Activated CD4-positive, alpha-beta T cell treated with anti-CD3 and anti-CD28 coated beads, Interleukin-2, amount 50 U/mL, for 24 hours (primary cell): ENCODE data around the gene LENG9.
"Not testable (repeated sequence)": the region's sequence is repeated elsewhere in the genome, so short reads cannot be mapped to it uniquely, and the experiment has no call there.

Source experiments
- DNase-seq, 2 donors: peaks; one replicate each; pipeline ENCODE4 v3.0.0-alpha.2; 2020; ENCODE audit warnings: low read depth in 1 of 2, low spot score in 1 of 2

The LENG9 gene

DNA sequence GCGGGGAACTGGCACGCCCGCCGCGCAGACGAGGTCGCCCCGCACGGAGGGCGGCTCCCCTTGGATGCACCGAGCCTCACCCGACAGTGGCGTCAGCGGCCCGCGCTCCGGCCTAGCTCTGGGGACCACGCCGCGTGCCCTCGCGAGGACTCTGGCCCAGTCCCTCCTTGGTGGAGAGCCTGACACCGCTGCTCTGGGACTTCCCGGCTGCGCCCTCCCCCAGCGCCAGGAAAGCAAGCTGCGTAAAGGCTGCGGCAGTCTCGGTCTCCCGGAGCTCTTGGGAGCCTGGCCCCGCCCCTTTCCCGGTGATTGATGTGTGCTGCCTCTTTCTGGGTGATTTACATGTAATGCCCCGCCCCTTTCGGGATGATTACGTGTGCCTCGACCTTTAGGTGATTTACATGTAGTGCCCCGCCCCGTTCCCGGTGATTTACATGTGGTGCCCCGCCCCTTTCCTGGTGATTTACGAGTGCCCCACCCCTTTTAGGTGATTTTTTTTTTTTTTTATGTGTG is at the start of gene LENG9:
Gene LENG9 (minus strand): TSS at position 248 of the 513 bp plus-strand sequence. CDS start 252 bp downstream, outside the sequence.
- peak; percentile 89 to 95 for DNase-seq

DNA sequence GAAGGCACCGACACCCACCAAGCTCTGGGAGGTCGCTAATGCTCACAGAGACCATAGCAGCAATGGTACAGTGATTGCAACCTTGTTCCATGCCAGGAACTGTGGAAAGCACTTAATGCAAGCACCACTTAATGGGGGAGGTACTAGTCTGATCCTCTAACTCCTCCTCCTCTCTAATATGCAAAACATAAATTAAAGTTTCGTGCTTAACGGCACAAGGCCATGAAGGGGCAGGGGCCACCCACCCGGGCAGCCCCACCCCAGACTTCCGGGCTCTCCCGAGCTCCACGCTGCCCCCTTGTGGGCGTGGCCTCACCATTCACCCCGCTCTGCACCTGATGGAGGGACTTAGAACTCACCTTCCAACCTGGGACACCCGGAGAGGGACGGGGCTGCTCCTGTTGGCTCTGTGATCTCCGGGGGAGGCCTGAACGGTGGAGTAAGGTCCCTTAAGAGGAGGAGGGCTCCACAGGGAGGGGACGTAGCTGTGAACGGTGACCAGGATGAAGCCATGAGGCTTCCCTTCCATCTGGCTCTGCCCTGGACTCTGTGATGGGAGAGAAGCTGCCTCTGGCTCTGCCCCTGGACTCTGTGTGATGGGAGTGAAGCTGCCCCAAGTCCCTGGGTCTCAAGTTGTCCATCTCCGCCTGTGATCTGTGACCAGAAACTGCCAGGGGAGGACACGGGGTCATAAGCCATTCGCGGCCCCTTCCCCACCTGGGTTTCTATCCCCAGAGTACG is 45.8 kb upstream of the LENG9 start:
- DNase-seq, result not testable (repeated sequence)

DNA sequence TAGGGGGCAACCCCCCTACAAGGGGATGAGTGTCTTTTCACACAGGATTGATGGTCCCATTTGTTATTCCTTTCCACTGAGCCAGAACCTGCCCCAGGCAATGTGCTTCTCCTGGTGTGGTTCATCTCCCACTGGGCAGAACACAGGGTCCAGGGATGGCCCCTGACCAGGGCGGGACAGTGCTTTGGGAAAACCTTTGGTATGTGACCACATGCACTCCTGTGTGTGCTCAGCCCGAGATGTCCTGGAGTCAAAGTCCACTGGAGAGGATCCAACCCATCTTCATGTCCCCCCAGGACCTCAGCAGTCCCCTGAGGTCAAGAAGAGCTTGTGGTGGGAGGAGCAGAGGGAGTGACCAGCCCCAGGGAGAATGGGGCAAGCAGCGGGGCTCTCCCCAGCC is 44.9 kb upstream of the LENG9 start:
- not testable (repeated sequence) for DNase-seq

DNA sequence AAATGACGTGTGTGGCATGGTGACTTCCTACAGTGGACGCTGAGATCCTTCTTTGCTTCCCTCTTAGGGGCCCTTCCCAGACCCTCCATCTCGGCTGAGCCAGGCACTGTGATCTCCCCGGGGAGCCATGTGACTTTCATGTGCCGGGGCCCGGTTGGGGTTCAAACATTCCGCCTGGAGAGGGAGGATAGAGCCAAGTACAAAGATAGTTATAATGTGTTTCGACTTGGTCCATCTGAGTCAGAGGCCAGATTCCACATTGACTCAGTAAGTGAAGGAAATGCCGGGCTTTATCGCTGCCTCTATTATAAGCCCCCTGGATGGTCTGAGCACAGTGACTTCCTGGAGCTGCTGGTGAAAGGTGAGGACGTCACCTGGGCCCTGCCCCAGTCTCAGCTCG is 44.2 kb upstream of the LENG9 start:
- no peak for DNase-seq

DNA sequence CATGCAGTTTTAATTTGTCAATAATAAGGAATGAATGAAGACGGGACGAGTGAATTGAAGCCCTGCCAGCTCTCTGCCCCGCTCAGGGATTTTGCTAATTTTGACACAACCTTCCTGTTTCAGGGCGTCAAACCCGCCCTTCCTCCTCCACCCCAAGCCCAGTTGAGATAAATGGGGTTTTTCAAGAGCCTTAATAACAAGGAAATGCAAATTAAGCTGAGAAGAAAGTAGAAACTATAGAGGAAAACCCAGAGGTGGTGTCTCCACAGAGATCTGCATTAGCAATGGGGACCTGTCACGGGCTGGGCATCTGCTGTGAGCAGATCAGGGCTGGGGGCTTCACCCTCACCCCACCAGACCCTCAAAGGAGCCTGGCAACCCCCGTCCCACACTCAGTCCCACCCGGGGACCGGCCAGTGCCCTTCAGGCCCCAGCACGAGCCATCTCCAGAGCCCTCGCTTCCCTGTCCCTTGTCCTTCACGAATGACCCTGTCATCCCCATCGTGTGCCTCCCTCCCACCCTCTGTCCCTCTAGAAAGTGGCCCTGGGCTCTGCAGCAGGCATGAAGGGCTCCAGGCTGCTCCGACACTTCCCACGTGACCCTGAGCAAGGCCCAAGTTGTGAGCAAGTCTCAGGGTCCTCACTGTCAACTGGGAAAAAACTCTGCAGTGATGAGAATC is 43.6 kb upstream of the LENG9 start:
- DNase-seq, result not testable (repeated sequence)

DNA sequence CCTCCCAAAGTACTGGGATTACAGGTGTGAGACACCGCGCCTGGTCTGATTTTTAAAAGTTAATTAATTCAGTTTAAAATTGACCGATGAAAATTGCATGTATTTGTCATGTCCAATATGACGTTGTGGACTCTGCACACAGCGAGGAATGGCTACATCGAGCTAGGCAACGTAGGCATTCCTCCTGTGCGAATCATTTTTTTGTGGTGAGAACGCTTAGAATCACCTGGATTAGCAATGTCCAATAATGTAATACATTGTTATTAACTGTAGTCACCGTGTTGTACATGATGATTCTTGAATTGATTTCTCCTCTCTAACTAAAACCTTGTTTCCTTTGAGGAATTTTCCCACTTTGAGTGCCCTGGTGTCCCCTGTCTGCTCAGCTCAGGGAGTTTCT is 42.5 kb upstream of the LENG9 start:
- no peak for DNase-seq

DNA sequence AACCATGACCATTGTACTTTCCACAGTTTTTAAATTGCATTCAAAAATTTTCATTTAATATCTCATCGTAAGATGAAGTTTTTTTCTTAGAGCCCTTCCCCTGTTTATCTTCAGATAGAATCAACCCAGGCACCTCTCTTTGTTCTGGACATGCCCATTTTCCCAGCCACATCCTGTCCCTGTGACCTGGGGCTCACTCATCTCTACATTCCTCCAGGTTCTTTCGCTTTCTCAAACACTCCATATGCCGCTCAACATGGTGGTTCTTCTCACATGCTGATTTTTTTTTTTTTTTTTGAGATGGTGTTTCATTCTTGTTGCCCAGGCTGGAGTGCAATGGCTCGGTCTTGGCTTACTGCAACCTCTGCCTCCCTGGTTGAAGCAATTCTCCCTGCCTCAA is 42.0 kb upstream of the LENG9 start:
- DNase-seq, result not testable (repeated sequence)

DNA sequence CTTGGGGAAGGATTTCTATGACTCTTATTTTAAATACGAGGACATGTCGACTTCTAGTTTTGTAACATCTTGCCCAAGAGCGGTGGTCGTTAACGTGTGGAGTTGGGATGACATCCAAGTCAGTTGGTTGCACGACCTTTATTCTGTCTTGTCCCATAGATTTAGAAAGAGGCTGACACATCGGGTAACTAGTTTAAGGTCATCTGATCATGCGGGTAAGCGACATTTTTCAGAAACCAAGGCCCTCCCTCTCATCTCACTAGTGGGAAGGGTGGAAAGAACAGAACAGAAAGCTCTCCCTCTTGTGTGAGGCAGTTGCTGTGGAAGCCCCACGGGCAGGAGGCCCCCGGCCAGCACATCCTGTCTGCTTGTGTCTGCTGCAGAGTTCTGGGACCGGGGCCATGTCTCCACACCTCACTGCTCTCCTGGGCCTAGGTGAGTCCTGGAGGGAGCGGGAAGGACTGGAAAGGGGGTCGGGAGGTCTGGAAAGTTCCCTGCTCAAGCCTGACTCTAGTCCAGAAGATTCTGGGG is 39.0 kb upstream of the LENG9 start, which contains the start of gene LAIR2:
Gene LAIR2 (plus strand): TSS at position 314 of the 531 bp plus-strand sequence. CDS start 88 bp downstream, at position 402.
- DNase-seq, result no peak

DNA sequence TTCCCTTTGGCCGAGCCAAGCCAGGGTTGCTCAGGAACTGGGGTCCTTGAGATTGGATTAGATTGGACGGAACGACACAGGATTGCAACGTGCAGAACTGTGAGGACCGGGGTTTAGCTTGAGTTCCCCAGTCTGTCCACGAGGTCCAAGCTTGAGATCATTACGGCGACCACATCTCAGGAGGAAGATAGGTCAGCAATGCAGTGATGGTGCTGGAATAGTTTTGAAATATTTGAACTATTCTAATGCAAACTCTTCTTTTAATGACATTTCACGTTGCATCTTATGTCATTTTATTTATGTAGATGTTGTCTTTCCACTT is 34.8 kb upstream of the LENG9 start:
- DNase-seq, result not testable (repeated sequence)

DNA sequence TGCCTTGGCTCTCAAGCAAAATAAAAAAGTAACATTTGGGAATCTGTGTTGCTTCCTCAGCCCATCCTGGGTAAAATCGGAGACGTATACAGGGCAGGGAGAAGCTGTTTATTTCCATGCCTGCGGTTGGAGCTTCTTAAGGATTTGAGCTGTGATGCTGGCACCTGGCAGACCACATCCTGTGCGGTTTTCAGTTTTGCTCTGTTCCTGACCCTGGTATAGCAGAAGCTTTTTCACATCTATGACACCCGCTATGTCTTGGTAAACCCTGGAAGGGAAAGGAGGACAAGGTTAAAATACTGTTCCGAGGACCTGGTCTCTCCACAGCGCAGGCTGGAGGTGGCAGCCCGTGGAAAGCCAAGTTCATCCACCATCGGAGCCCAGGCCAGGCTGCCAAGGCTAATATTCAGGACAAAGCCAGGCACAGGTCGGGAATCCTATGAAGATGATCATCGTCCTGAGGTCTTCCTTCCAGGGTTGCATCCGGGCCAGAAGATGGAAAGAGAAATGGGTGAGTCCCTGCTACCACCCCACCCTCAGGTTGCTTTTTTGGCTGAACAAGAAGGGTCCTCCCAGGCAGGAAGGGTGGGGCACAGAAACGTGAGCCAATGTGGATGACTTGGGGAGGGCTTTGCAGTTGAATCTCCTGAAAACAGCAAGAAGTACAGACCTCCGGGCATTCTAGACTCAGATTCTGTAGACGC is 34.3 kb upstream of the LENG9 start:
- DNase-seq, result not testable (repeated sequence)

DNA sequence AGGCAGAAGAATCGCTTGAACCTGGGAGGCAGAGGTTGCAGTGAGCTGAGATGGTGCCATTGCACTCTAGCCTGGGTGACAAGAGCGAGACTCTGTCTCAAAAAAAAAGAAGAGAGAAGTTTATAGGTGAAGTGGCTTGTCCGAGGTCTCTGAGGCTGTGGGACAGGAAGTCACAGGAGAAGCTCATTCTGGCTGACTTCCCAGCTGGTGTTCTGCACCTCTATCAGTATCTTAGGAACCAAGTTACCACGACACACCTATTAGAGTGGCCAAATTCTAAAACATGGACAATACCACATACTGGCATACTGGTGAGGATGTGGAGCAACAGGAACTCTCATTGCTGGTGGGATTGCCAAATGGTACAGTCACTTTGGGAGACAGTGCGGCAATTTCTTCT is 31.7 kb upstream of the LENG9 start:
- not testable (repeated sequence) for DNase-seq

DNA sequence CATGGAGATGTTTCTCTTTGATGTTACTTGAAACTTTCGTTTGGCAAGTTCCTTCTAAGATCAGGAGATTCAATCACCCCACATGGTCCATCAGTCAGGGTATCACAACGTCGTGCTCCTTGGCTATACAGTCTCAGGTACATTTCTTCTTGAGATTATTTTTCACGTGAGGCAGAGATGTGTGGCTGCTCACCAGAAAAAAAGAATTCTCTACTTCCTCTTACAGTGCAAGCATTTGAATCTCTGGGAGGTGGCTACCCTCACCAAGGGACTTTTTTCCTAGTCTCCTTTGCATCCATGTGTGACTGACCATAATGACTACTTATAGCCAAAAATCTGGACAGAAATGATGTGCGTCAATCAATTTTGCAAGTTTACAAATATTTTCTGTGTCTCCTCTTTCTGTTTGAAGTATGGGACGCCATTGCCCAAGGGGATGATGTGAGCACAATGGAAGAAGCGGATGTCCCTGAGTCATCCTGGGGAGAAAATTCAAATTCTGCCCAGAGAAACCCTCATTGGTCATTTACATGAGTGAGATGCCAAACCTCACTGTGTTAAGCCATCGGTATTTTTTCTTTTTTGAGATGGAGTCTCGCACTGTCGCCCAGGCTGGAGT is 30.5 kb upstream of the LENG9 start:
- DNase-seq, result no peak

DNA sequence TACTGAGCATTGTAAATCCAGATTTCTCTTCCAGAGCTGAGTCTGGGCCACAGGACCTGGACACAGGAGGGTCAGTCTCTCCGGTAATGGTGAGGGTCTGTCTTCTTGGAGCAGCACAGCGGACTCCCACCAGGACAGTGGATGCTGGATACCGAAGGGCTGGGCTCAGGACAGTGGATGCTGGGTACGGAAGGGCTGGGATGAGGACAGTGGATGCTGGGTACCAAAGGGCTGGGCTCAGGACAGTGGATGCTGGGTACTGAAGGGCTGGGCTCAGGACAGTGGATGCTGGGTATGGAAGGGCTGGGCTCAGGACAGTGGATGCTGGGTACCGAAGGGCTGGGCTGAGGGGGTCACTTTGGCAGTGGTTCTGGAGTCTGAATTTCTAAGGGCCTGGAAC is 29.5 kb upstream of the LENG9 start:
- DNase-seq, result not testable (repeated sequence)

DNA sequence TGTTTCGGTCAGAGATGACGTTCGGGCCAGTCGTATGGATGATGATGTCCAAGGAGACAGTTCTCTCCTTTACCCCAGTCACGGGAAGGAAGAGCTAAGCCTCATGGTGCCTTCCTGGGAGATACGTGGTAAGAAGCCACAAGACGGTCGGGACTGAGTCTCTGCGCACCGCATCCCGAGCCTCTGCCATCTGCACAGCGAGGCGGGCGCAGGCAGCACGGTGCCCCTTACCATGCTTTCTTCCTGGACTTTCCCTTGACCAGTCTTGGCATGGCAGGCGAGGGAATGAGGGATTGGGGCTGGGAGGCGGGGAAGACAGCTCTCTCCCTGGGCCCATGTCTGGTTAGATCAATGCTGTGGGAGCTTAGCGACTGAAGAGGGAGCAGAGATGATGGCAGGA is 29.0 kb upstream of the LENG9 start:
- no peak for DNase-seq

DNA sequence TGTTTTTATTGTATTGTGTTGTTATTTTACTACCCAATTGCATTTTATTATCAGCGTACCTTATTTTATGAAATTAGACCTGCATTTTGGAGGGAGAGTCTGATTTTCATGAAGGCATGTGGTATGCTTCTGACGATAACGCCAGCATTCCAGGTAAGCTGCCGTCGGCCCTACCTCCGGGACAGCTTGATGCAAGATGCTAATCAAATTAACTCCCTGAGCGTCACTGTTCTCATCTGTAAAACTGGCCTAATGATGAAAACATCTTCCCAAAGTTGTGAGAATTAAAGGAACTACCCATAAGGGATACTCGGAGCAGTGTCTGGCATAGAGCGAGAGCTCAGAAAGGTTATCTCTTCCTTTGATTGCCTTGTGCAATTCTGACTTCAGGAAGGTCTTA is 26.2 kb upstream of the LENG9 start:
- DNase-seq, result no peak

DNA sequence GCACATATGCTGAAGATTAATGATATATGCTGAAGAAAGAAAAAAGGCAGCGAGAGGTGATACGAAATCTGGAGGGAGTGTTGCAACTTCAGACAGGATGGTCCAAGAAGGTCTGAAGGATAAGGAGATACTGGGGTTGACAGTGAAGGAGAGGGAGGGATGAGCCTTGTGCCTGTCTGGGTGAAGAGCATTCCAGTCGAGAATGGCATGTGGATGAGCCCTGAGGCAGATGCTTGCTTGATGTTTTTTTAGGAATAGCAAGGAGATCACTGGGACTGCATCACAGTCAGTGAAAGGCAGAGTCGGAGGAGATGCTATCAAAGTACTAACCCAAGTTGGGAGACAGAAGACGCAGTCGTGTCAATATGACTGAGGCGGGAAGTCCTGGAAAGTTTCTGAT is 25.8 kb upstream of the LENG9 start:
- no peak for DNase-seq

DNA sequence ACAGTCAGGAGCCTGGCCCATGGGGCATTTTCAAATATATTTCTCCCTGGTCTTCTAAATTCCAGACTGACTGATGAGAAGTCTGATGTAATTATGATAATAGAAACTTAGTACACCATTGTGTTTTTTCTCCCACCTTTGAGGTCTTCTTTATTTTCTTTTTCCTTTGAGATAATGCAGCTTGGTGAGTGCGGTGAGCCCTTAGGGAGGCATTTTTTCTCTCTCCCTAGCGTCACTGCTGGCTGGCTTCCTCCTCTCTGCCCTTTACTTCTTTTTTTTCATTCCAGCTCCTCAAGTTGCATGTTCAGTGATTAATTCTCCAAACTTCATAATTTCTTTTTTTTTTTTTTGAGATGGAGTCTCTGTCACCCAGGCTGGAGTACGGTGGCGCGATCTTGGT is 22.3 kb upstream of the LENG9 start:
- DNase-seq, result no peak

DNA sequence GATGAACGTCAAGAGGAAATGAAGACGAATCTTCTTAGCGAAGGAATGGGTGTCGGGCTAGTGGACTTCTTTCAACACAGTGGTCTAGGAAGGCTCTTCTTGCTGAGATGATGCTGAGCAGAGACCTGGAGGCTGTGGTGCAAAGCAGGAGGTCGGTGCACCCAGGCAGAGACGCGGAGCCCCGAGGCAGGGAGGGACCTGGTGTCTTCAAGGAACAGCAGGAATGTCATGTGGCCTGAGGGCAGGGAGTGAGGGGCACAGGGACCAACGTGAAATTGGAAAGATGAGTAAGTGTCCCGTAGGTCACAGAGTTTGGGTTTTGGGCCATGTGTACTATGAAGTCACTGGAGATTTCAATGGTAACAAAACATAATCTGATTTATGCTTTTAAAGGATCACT is 20.9 kb upstream of the LENG9 start:
- DNase-seq, result no peak

DNA sequence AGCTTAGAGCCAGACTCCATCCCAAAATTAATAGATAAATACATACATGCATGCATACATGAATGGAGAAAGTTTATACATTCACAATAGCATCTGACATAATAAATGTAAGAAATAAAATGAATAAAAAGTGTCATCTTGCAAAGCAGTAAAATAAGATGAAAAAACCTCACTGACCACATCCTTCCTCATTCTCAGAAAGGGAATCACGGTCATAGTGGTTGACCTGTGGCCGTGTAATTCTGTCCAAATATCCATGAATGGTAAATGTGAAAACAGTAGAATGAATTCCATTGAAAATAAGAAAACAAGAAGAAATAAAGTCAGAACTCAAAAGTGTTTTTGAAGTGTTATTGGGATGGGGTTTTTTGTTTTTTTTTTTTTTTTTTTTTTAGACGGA is 19.3 kb upstream of the LENG9 start:
- DNase-seq, result no peak

DNA sequence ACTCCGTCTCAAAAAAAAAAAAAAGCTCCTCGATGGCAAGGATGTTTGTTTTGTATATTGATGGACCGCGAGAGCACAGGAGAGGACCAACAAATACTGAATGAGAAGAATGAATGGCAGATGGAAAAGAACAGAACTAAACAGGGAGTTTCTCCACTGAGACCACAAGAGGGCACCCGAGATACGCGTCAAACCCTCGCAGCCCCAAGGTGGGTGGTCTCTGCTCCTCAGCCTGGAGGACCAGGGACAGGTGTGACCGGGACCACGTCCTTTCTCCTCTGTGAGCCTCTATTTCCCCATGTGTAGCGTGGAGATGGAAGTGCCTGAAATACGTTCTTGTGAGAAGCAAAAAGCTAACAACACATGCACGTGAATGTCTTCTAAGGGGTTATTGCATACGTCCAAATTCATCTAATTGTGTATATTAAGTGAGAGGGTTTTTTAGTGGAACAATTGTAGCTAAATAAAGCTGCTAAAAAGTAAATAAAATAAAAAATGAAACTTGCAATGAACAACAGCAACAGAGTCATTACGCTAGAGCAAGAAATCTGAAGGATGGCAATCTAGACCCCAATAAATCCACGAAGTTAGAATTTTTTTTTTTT is 17.9 kb upstream of the LENG9 start:
- peak in 1 of 2 donors; percentile 35 for DNase-seq

DNA sequence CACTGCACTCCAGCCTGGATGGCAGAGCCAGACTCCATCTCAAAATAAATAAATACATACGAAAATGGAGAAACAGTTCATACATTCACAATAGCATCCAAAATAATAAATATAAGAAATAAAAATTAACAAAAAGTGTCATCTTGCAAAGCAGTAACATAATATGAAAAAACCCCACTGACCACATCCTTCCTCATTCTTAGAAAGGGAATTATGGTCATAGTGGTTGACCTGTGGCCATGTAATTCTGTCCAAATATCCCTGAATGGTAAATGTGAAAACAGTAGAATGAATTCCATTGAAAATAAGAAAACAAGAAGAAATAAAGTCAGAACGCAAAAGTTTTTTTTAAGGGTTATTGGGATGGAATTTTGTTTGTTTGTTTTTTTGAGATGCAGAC is 16.5 kb upstream of the LENG9 start:
- no peak for DNase-seq
